Panc1 (cell line): Measurements from ENCODE around the gene STK26.

Experiments
- CTCF ChIP-seq: fragments of 450-650 bp; IDR thresholded peaks from 2 replicates; pipeline ENCODE4 v1.5.1; 2017; ENCODE audit warnings: mild to moderate bottlenecking
- POLR2AphosphoS5 ChIP-seq: IDR thresholded peaks from 2 replicates; pipeline ENCODE4 v1.6.1; 2012; ENCODE audit warnings: mild to moderate bottlenecking, low read depth, low read length, moderate library complexity
- REST ChIP-seq, 2 experiments: IDR thresholded peaks; 2 replicates each; pipeline ENCODE4 v1.6.1; 2011 to 2012; ENCODE audit warnings: low read depth in 2 of 2, control low read depth in 1 of 2, low read length in 1 of 2, mild to moderate bottlenecking in 1 of 2, moderate library complexity in 1 of 2; ENCODE audit not compliant: insufficient read depth in 1 of 2
- SIN3A ChIP-seq: IDR thresholded peaks from 2 replicates; pipeline ENCODE4 v1.6.1; 2012; ENCODE audit warnings: low read depth, mild to moderate bottlenecking, low read length, moderate library complexity, borderline replicate concordance; ENCODE audit not compliant: insufficient read depth

GRCh38 chrX:132004728-132005127, 18.4 kb upstream of the STK26 start:
- TF ChIP-seq CTCF = no peak
- TF ChIP-seq POLR2AphosphoS5 = no peak
- no peak for TF ChIP-seq SIN3A
- no peak for TF ChIP-seq REST (IDR thresholded peaks at IDR 0.05; ENCODE audit: insufficient read depth in 1 of 2, low read depth in 2 of 2, low read length in 1 of 2)
